ENCODE measurements around the gene PFDN6.
A peak's percentile ranks its signal among the peaks of the same experiment; 100 is the strongest.

The PFDN6 gene

GRCh38 chr6:33295621-33296369 is 6.4 kb downstream of the PFDN6 start:
- DNase-seq (ENCODE audit: low read depth) = no peak

- no peak for DNase-seq (ENCODE audit: low read depth)
Observed at GRCh38 chr6:33296797-33297405, 7.5 kb downstream of the PFDN6 start.

- no peak for DNase-seq (ENCODE audit: low read depth)
Observed at GRCh38 chr6:33297406-33297955, 8.1 kb downstream of the PFDN6 start.

GRCh38 chr6:33297956-33298772 is 8.8 kb downstream of the PFDN6 start:
- DNase-seq (ENCODE audit: low read depth) = no peak

- DNase-seq (ENCODE audit: low read depth) = no peak
Observed at GRCh38 chr6:33298773-33299236, 9.4 kb downstream of the PFDN6 start, which contains the start of gene RGL2. Gene RGL2 (minus strand): TSS chr6:33298942. CDS start chr6:33298610, 332 bp downstream.

GRCh38 chr6:33299237-33299944 is 10.0 kb downstream of the PFDN6 start:
- peak; percentile 85 for DNase-seq (ENCODE audit: low read depth)

- DNase-seq (ENCODE audit: low read depth) = no peak
Observed at GRCh38 chr6:33301877-33302276, 12.5 kb downstream of the PFDN6 start.

GRCh38 chr6:33304216-33304615 is 14.8 kb downstream of the PFDN6 start:
- DNase-seq (ENCODE audit: low read depth) = no peak

- no peak for DNase-seq (ENCODE audit: low read depth)
Observed at GRCh38 chr6:33305052-33305451, 15.7 kb downstream of the PFDN6 start.

- DNase-seq (ENCODE audit: low read depth) = no peak
Observed at GRCh38 chr6:33306356-33306755, 17.0 kb downstream of the PFDN6 start.

- DNase-seq (ENCODE audit: low read depth) = peak; percentile 63
Observed at GRCh38 chr6:33312361-33313104, 23.1 kb downstream of the PFDN6 start.

GRCh38 chr6:33313105-33313708 is 23.8 kb downstream of the PFDN6 start:
- no peak for DNase-seq (ENCODE audit: low read depth)

- DNase-seq (ENCODE audit: low read depth) = peak; percentile 80
Observed at GRCh38 chr6:33313709-33314514, 24.5 kb downstream of the PFDN6 start, which contains the start of gene TAPBP. Gene TAPBP (minus strand): TSS chr6:33314078. CDS start chr6:33314041, 37 bp downstream.

- peak; percentile 55 for DNase-seq (ENCODE audit: low read depth)
Observed at GRCh38 chr6:33314515-33314942, 25.1 kb downstream of the PFDN6 start.

GRCh38 chr6:33314943-33315792 is 25.8 kb downstream of the PFDN6 start:
- DNase-seq (ENCODE audit: low read depth) = no peak

GRCh38 chr6:33315793-33316602 is 26.6 kb downstream of the PFDN6 start:
- no peak for DNase-seq (ENCODE audit: low read depth)

GRCh38 chr6:33316603-33317418 is 27.4 kb downstream of the PFDN6 start:
- no peak for DNase-seq (ENCODE audit: low read depth)
